Sigmoid colon (tissue), 7 donors: ENCODE measurements around the gene GAS2L3. TPM values are rescaled to one million over a fixed set of nuclear protein-coding genes. Genes with fewer than 3 reads are reported as not detected.
"Not testable (repeated sequence)": the region's sequence is repeated elsewhere in the genome, so short reads cannot be mapped to it uniquely, and the experiment has no call there.

ENCODE experiments used
- DNase-seq: peaks from one replicate; pipeline ENCODE4 v3.0.0-alpha.2; 2019
- H3K27ac ChIP-seq, 4 donors: fragments of 200-600 bp; sonication (generic); one replicate each; pipeline ENCODE4 v1.5.1; 2016 to 2019; ENCODE audit warnings: mild to moderate bottlenecking in 1 of 4
- H3K27me3 ChIP-seq, 3 donors: fragments of 200-600 bp; sonication (generic); one replicate each; pipeline ENCODE4 v1.5.1; 2019; ENCODE audit warnings: mild to moderate bottlenecking in 1 of 3
- H3K36me3 ChIP-seq, 4 donors: fragments of 200-600 bp; sonication (generic); one replicate each; pipeline ENCODE4 v1.5.1; 2016 to 2019
- H3K4me1 ChIP-seq, 4 donors: fragments of 200-600 bp; sonication (generic); one replicate each; pipeline ENCODE4 v1.5.1; 2017 to 2019
- H3K4me3 ChIP-seq, 4 donors: fragments of 200-600 bp; sonication (generic); one replicate each; pipeline ENCODE4 v1.5.1; 2017 to 2019; ENCODE audit warnings: mild to moderate bottlenecking in 2 of 4, moderate library complexity in 1 of 4
- H3K9me3 ChIP-seq, 4 donors: fragments of 200-600 bp in 3 of 4; sonication (generic) in 3 of 4; one replicate each; pipeline versions ENCODE4 v1.5.1 to v1.6.1; 2013 to 2019
- CTCF ChIP-seq, 4 experiments: fragments of 450-650 bp in 3 of 4; fragments of 200-600 bp in 1 of 4; IDR thresholded peaks; one replicate each; pipeline ENCODE4 v1.5.1; 2016 to 2019; ENCODE audit warnings: antibody characterized with exemption in 4 of 4, mild to moderate bottlenecking in 3 of 4, moderate library complexity in 2 of 4
- EP300 ChIP-seq, 4 donors: sonication (generic); formaldehyde crosslinking; IDR thresholded peaks; one replicate each; pipeline ENCODE4 v1.6.1; 2017; ENCODE audit warnings: antibody characterized with exemption in 4 of 4
- POLR2A ChIP-seq, 2 donors: fragments of 450-650 bp; IDR thresholded peaks; one replicate each; pipeline ENCODE4 v1.6.1; 2016; ENCODE audit warnings: antibody characterized with exemption in 2 of 2, mild to moderate bottlenecking in 2 of 2, moderate library complexity in 2 of 2
- POLR2AphosphoS5 ChIP-seq, 4 donors: sonication (generic); formaldehyde crosslinking; IDR thresholded peaks; one replicate each; pipeline ENCODE4 v1.6.1; 2017; ENCODE audit warnings: antibody characterized with exemption in 4 of 4
- WGBS, 2 donors: extraction: QIAGEN DNeasy Blood & Tissue Kit; methylation state at CpG; one replicate each; pipeline ENCODE4 v1.1.7; 2013; 5-methylcytosine and 5-hydroxymethylcytosine counted together
- intact Hi-C: fragments of 100-400 bp; cut with DNase I; formaldehyde crosslinking; loops from one replicate; pipeline ENCODE4 v1.15.1; 2023
- polyA plus RNA-seq, 3 donors: library from polyadenylated mRNA; stranded (reverse); fragments of 200-250 nt; gene quantifications; one replicate each; pipeline ENCODE4 v1.2.3, GENCODE V29; 2013
- total RNA-seq, 4 donors: library from RNA; depleted of rRNA; stranded (reverse); fragments of >200 nt; gene quantifications; one replicate each; pipeline ENCODE4 v1.1.0, GENCODE V29; 2016
- donor health status: healthy with polysubstance abuse.
- donor health status: Bipolar disorder and iron deficiency.
- donor health status: healthy.

Gene GAS2L3
- total and polyA plus RNA-seq, 7 donors = 1.6 to 6.1 (median 5.4) TPM

- H3K4me3 ChIP-seq = no peak overlapping the region
- H3K9me3 ChIP-seq = no peaks in the 10 kb centered on the region
- H3K36me3 ChIP-seq = no peaks in the 10 kb centered on the region
- H3K4me1 ChIP-seq = no peaks in the 10 kb centered on the region
- WGBS, 2 donors = 11 to 62% methylated on average over 1 of the region's 1 CpG
- no peak for DNase-seq
- TF ChIP-seq CTCF (IDR thresholded peaks at IDR 0.05) = no peak
- TF ChIP-seq POLR2AphosphoS5 (IDR thresholded peaks at IDR 0.05) = no peak
- no peak for TF ChIP-seq EP300 (IDR thresholded peaks at IDR 0.05)
- TF ChIP-seq POLR2A (IDR thresholded peaks at IDR 0.05) = no peak
- intact Hi-C loops = no loop called here
- H3K27me3 ChIP-seq = no peaks in the 10 kb centered on the region
- H3K27ac ChIP-seq = no peak overlapping the region
Measured at GRCh38 chr12:100601626-100602025, 28.1 kb downstream of the GAS2L3 start.

- 51 to 82% methylated on average over 1 of the region's 1 CpG for WGBS, 2 donors
- H3K4me1 ChIP-seq, H3K36me3 ChIP-seq, H3K4me3 ChIP-seq, H3K27ac ChIP-seq, H3K27me3 ChIP-seq, DNase-seq, intact Hi-C loops, H3K9me3 ChIP-seq: not testable (repeated sequence)
Measured at GRCh38 chr12:100602997-100603396, 29.5 kb downstream of the GAS2L3 start.

- H3K4me3 ChIP-seq = no peak overlapping the region
- peaks cover 0 to 4% (median 0%) of the 10 kb centered on the region in 4 donors for H3K36me3 ChIP-seq
- DNase-seq = no peak
- no peaks in the 10 kb centered on the region for H3K9me3 ChIP-seq
- no peaks in the 10 kb centered on the region for H3K27me3 ChIP-seq
- no peak for TF ChIP-seq POLR2A (IDR thresholded peaks at IDR 0.05)
- TF ChIP-seq EP300 (IDR thresholded peaks at IDR 0.05) = no peak
- TF ChIP-seq CTCF (IDR thresholded peaks at IDR 0.05) = no peak
- TF ChIP-seq POLR2AphosphoS5 (IDR thresholded peaks at IDR 0.05) = no peak
- intact Hi-C loops = no loop called here
- WGBS, 2 donors = 83 to 96% methylated on average over 1 of the region's 1 CpG
- H3K27ac ChIP-seq = no peak overlapping the region
- H3K4me1 ChIP-seq = no peaks in the 10 kb centered on the region
Measured at GRCh38 chr12:100608776-100609175, 35.3 kb downstream of the GAS2L3 start.

- intact Hi-C loops = no loop called here
- Histone ChIP-seq H3K27ac (no peak overlapping the region), H3K4me3 (no peak overlapping the region), H3K36me3 (peaks cover 0 to 4% (median 0%) of the 10 kb centered on the region in 4 donors), H3K9me3 (no peaks in the 10 kb centered on the region), H3K27me3 (no peaks in the 10 kb centered on the region), H3K4me1 (no peaks in the 10 kb centered on the region)
- TF ChIP-seq POLR2AphosphoS5 (IDR thresholded peaks at IDR 0.05) (no peak), CTCF (IDR thresholded peaks at IDR 0.05) (no peak), POLR2A (IDR thresholded peaks at IDR 0.05) (no peak), EP300 (IDR thresholded peaks at IDR 0.05) (no peak)
- 80 to 89% methylated on average over 4 of the region's 4 CpGs for WGBS, 2 donors
- no peak for DNase-seq
Measured at GRCh38 chr12:100610666-100611430, 37.4 kb downstream of the GAS2L3 start.

- no peaks in the 10 kb centered on the region for H3K4me1 ChIP-seq
- intact Hi-C loops = no loop called here
- DNase-seq = no peak
Measured at GRCh38 chr12:100612606-100613005, 39.1 kb downstream of the GAS2L3 start.

More at GRCh38 chr12:100612606-100613005, 39.1 kb downstream of the GAS2L3 start:
- peaks cover 0 to 4% (median 0%) of the 10 kb centered on the region in 4 donors for H3K36me3 ChIP-seq
- TF ChIP-seq POLR2A (IDR thresholded peaks at IDR 0.05) = no peak
- no peak for TF ChIP-seq EP300 (IDR thresholded peaks at IDR 0.05)
- TF ChIP-seq CTCF (IDR thresholded peaks at IDR 0.05) = no peak
- TF ChIP-seq POLR2AphosphoS5 (IDR thresholded peaks at IDR 0.05) = no peak
- H3K9me3 ChIP-seq = no peaks in the 10 kb centered on the region
- H3K27me3 ChIP-seq = no peaks in the 10 kb centered on the region
- WGBS, 2 donors = 21 to 71% methylated on average over 3 of the region's 3 CpGs
- no peak overlapping the region for H3K4me3 ChIP-seq
- H3K27ac ChIP-seq = no peak overlapping the region
